Tracheal epithelial cell (primary cell): ENCODE measurements around the gene MARCKS. TPM values are rescaled to one million over a fixed set of nuclear protein-coding genes. Genes with fewer than 3 reads are reported as not detected.

Experiments used
- total RNA-seq: library from RNA; depleted of rRNA; stranded (reverse); fragments of >200 nt; gene quantifications from 2 replicates; pipeline ENCODE4 v1.2.1, GENCODE V29; 2014

The MARCKS gene
- total RNA-seq, result 64.6 and 87.2 TPM in 2 replicates

DNA sequence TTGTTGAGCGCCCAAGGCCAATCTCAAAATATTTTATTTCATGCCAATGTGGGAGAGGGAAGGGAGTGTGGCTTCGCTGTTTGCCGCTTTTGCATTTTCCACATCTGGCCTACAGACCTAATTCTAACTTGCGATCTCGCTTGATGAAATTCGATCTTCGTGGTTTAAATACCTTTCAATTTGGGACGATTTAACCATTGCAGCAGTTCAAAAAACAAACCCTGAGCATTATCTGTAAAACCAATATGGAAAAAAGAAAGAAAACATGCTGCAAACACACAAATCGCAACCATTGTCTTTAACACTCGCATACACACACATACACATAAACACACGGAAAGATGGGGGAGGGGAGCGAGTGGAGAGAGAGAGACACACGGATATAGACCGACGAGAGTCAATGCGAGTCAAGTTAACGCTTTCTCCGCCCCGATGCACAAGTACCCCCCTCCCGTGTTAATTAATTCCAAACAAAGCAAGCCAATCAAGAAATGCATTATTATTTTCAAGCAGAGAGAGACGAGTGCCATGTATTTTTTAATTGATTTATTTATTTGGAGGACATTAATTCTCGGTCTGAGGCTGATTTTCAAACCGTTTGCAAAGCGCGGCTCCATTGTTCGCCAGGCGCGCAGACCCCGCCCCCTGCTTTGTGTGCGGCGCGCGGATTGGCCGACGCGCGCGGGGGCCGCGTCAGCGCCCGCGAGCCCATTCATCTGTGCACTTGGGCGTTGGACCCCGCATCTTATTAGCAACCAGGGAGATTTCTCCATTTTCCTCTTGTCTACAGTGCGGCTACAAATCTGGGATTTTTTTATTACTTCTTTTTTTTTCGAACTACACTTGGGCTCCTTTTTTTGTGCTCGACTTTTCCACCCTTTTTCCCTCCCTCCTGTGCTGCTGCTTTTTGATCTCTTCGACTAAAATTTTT lies at the start of gene MARCKS:
Gene MARCKS (plus strand): TSS at position 721 of the 931 bp plus-strand sequence. CDS start 401 bp downstream, outside the sequence.

Other genes with a start within 250 kb of the MARCKS start
- 45.2 and 84.1 TPM in 2 replicates for gene HDAC2, start 113.8 kb downstream of the MARCKS start, total RNA-seq